Right lobe of liver (tissue), 6 donors: ENCODE results near the gene HOXD9. TPM values are rescaled to one million over a fixed set of nuclear protein-coding genes. Genes with fewer than 3 reads are reported as not detected.

Source experiments
- ATAC-seq, 4 donors: fragments of 200-7000 bp; cut with Tn5 transposase; one replicate each; pipeline ENCODE4 v1.9.1; 2020; ENCODE audit warnings: mild to moderate bottlenecking in 4 of 4, moderate library complexity in 4 of 4
- DNase-seq, 3 donors: peaks; one replicate each; pipeline ENCODE4 v3.0.0-alpha.2; 2020
- H3K27ac ChIP-seq, 3 donors: fragments of 200-600 bp; one replicate each; pipeline ENCODE4 v1.8.0; 2022
- H3K27me3 ChIP-seq, 2 donors: fragments of 200-600 bp; one replicate each; pipeline ENCODE4 v1.8.0; 2022
- H3K36me3 ChIP-seq, 4 donors: fragments of 200-600 bp; sonication (generic) in 1 of 4; one replicate each; pipeline versions ENCODE4 v1.5.1 to v1.8.0; 2017 to 2022; ENCODE audit warnings: control low read depth in 1 of 4
- H3K4me1 ChIP-seq, 4 donors: fragments of 200-600 bp; sonication (generic) in 1 of 4; one replicate each; pipeline versions ENCODE4 v1.5.1 to v1.8.0; 2017 to 2022; ENCODE audit warnings: control low read depth in 1 of 4
- H3K4me3 ChIP-seq, 3 donors: fragments of 200-600 bp; one replicate each; pipeline ENCODE4 v1.8.0; 2022
- H3K9me3 ChIP-seq, 4 donors: fragments of 200-600 bp; sonication (generic) in 1 of 4; one replicate each; pipeline versions ENCODE4 v1.5.1 to v1.8.0; 2017 to 2022; ENCODE audit warnings: control low read depth in 1 of 4
- CTCF ChIP-seq, 4 donors: fragments of 200-600 bp in 3 of 4; fragments of 450-650 bp in 1 of 4; IDR thresholded peaks; one replicate each; pipeline versions ENCODE4 v1.5.1 to v1.8.0; 2016 to 2022; ENCODE audit warnings: antibody characterized with exemption in 4 of 4, mild to moderate bottlenecking in 2 of 4
- POLR2A ChIP-seq: fragments of 450-650 bp; IDR thresholded peaks from one replicate; pipeline ENCODE4 v1.6.1; 2017; ENCODE audit warnings: antibody characterized with exemption, mild to moderate bottlenecking
- WGBS: methylation state at CpG from one replicate; pipeline ENCODE4 v1.1.6; 2018; ENCODE audit warnings: low coverage, low lambda C conversion rate; ENCODE audit not compliant: insufficient coverage; ENCODE audit errors: missing lambda C conversion rate; 5-methylcytosine and 5-hydroxymethylcytosine counted together
- intact Hi-C, 2 donors: fragments of 100-400 bp; cut with DNase I; formaldehyde crosslinking; loops; one replicate each; pipeline versions ENCODE4 v1.11.2 to v1.14.1; 2022
- total RNA-seq, 6 experiments: library from RNA; depleted of rRNA in 2 of 6; stranded (reverse); fragments of >200 nt in 2 of 6; fragmentation: NEBNext Ultra II Directional in 3 of 6; extraction: Animal tissue kit (Norgen Biotek cat#: 25700) in 3 of 6; gene quantifications; one replicate each; pipeline versions ENCODE4 v1.1.0 to v1.2.4, GENCODE V29; 2016 to 2023
- donor health status: DM: no; HTN: yes; CAD: no.
- donor health status: DM: no; HTN: no; CAD: no.
- donor health status: DM: no; HTN: no; CAD: no.
- donor health status: DM: no; HTN: yes; CAD: no.
- donor health status: DM: no; HTN: yes; CAD: no.

The HOXD9 gene
- total RNA-seq, 6 experiments from 2014 or later, result 0.25 TPM; not detected in 5

- ATAC-seq (peak in 1 of 4 donors; percentile 32), DNase-seq (no peak)
- H3K4me1 ChIP-seq, result peaks cover 0 to 12% (median 0%) of the 10 kb centered on the region in 4 donors
- peaks cover 23 to 68% of the 10 kb centered on the region in 2 donors for H3K27me3 ChIP-seq
- no peak overlapping the region for H3K27ac ChIP-seq
- 7% methylated on average over 5 of the region's 100 CpGs for WGBS
- no peaks in the 10 kb centered on the region for H3K36me3 ChIP-seq
- H3K9me3 ChIP-seq, result no peaks in the 10 kb centered on the region
- no peak for TF ChIP-seq CTCF (IDR thresholded peaks at IDR 0.05)
- TF ChIP-seq POLR2A, result no peak
- intact Hi-C loops, result no loop called here
- H3K4me3 ChIP-seq, result no peak overlapping the region
Observed at GRCh38 chr2:176130147-176130956, 7.8 kb downstream of the HOXD9 start.

GRCh38 chr2:176130957-176131847 lies 8.7 kb downstream of the HOXD9 start:
- Histone ChIP-seq H3K9me3 (no peaks in the 10 kb centered on the region), H3K27ac (no peak overlapping the region), H3K36me3 (no peaks in the 10 kb centered on the region), H3K27me3 (peaks cover 24 to 69% of the 10 kb centered on the region in 2 donors), H3K4me3 (no peak overlapping the region), H3K4me1 (peaks cover 0 to 12% (median 0%) of the 10 kb centered on the region in 4 donors)
- intact Hi-C loops, result no loop called here
- no peak for TF ChIP-seq POLR2A
- no peak for TF ChIP-seq CTCF (IDR thresholded peaks at IDR 0.05)
- ATAC-seq (no peak), DNase-seq (no peak)
- 8% methylated on average over 15 of the region's 15 CpGs for WGBS

GRCh38 chr2:176131848-176132158 lies 9.3 kb downstream of the HOXD9 start:
- H3K27ac ChIP-seq, result no peak overlapping the region
- H3K36me3 ChIP-seq, result no peaks in the 10 kb centered on the region
- WGBS, result 13% methylated on average over 4 of the region's 4 CpGs
- H3K4me3 ChIP-seq, result no peak overlapping the region
- H3K9me3 ChIP-seq, result no peaks in the 10 kb centered on the region
- H3K4me1 ChIP-seq, result peaks cover 0 to 12% (median 0%) of the 10 kb centered on the region in 4 donors
- H3K27me3 ChIP-seq, result peaks cover 27 to 75% of the 10 kb centered on the region in 2 donors
- TF ChIP-seq POLR2A, result no peak
- no peak for TF ChIP-seq CTCF (IDR thresholded peaks at IDR 0.05)
- no peak for ATAC-seq
- intact Hi-C loops, result no loop called here
- no peak for DNase-seq

GRCh38 chr2:176132205-176133171 lies 10.0 kb downstream of the HOXD9 start:
- TF ChIP-seq POLR2A (no peak), CTCF (IDR thresholded peaks at IDR 0.05) (no peak)
- H3K27ac ChIP-seq, result no peak overlapping the region
- H3K4me3 ChIP-seq, result no peak overlapping the region
- H3K27me3 ChIP-seq, result peaks cover 28 to 79% of the 10 kb centered on the region in 2 donors
- no peak for ATAC-seq
- H3K4me1 ChIP-seq, result peaks cover 0 to 12% (median 0%) of the 10 kb centered on the region in 4 donors
- intact Hi-C loops, result no loop called here
- no peaks in the 10 kb centered on the region for H3K9me3 ChIP-seq
- H3K36me3 ChIP-seq, result no peaks in the 10 kb centered on the region
- no peak for DNase-seq
- WGBS, result 6% methylated on average over 33 of the region's 33 CpGs
